Trophoblast cell (in vitro differentiated cells and primary cell): ENCODE measurements around the gene FGR.

Experiments
- DNase-seq, 2 donors: peaks; one replicate each; pipeline ENCODE4 v3.0.0-alpha.2; 2016
- H2AFZ ChIP-seq: 2 replicates; pipeline ENCODE4 v1.6.1; 2013; ENCODE audit warnings: low read length, moderate library complexity, mild to moderate bottlenecking; ENCODE audit not compliant: insufficient read depth, poor library complexity
- H2AK5ac ChIP-seq: 2 replicates; pipeline ENCODE4 v1.6.1; 2013; ENCODE audit warnings: mild to moderate bottlenecking, low read length
- H2BK120ac ChIP-seq: 2 replicates; pipeline ENCODE4 v1.6.1; 2013; ENCODE audit warnings: low read length, mild to moderate bottlenecking, moderate library complexity; ENCODE audit not compliant: insufficient read depth, poor library complexity
- H2BK12ac ChIP-seq: 2 replicates; pipeline ENCODE4 v1.6.1; 2013; ENCODE audit warnings: mild to moderate bottlenecking, low read length, moderate library complexity
- H2BK5ac ChIP-seq: 2 replicates; pipeline ENCODE4 v1.6.1; 2013; ENCODE audit warnings: low read length, low read depth, moderate library complexity, mild to moderate bottlenecking; ENCODE audit not compliant: poor library complexity
- H3K14ac ChIP-seq: 2 replicates; pipeline ENCODE4 v1.6.1; 2013; ENCODE audit warnings: mild to moderate bottlenecking, low read length
- H3K18ac ChIP-seq: 2 replicates; pipeline ENCODE4 v1.6.1; 2013; ENCODE audit warnings: mild to moderate bottlenecking, low read length
- H3K23ac ChIP-seq: 2 replicates; pipeline ENCODE4 v1.6.1; 2013; ENCODE audit warnings: low read length
- H3K27ac ChIP-seq: 2 replicates; pipeline ENCODE4 v1.5.1; 2013; ENCODE audit warnings: low read depth, mild to moderate bottlenecking, inconsistent platforms, low read length, moderate library complexity
- H3K27me3 ChIP-seq: 2 replicates; pipeline ENCODE4 v1.6.1; 2013; ENCODE audit warnings: inconsistent platforms, mild to moderate bottlenecking, low read length, moderate library complexity; ENCODE audit not compliant: insufficient read depth
- H3K36me3 ChIP-seq, 2 experiments: 1 replicate in 1 of 2; 2 replicates in 1 of 2; pipeline ENCODE4 v1.6.1; 2013; ENCODE audit warnings: low read length in 2 of 2, mild to moderate bottlenecking in 2 of 2, moderate library complexity in 1 of 2; ENCODE audit not compliant: insufficient read depth in 2 of 2, control insufficient read depth in 1 of 2
- H3K4ac ChIP-seq: 2 replicates; pipeline ENCODE4 v1.6.1; 2013; ENCODE audit warnings: low read depth, mild to moderate bottlenecking, low read length, moderate library complexity
- H3K4me1 ChIP-seq, 2 experiments: 1 replicate in 1 of 2; 2 replicates in 1 of 2; pipeline ENCODE4 v1.6.1; 2013; ENCODE audit warnings: low read length in 2 of 2, mild to moderate bottlenecking in 2 of 2, moderate library complexity in 1 of 2; ENCODE audit not compliant: insufficient read depth in 2 of 2, control insufficient read depth in 1 of 2
- H3K4me2 ChIP-seq: 2 replicates; pipeline ENCODE4 v1.6.1; 2013; ENCODE audit warnings: inconsistent platforms, mild to moderate bottlenecking, low read length, moderate library complexity
- H3K4me3 ChIP-seq: 2 replicates; pipeline ENCODE4 v1.5.1; 2013; ENCODE audit warnings: mild to moderate bottlenecking, low read depth, low read length, inconsistent platforms
- H3K79me1 ChIP-seq: one replicate; pipeline ENCODE4 v1.6.1; 2013; ENCODE audit warnings: low read length
- H3K79me2 ChIP-seq: 2 replicates; pipeline ENCODE4 v1.6.1; 2013; ENCODE audit warnings: low read length, mild to moderate bottlenecking; ENCODE audit not compliant: control insufficient read depth, insufficient read depth, poor library complexity
- H3K9ac ChIP-seq: 2 replicates; pipeline ENCODE4 v1.6.1; 2013; ENCODE audit warnings: mild to moderate bottlenecking, low read length
- H3K9me3 ChIP-seq: 2 replicates; pipeline ENCODE4 v1.6.1; 2013; ENCODE audit warnings: low read depth, mild to moderate bottlenecking, control low read depth, inconsistent platforms, low read length; ENCODE audit not compliant: insufficient read depth
- H4K12ac ChIP-seq: 2 replicates; pipeline ENCODE4 v1.6.1; 2013; ENCODE audit warnings: low read depth, mild to moderate bottlenecking, low read length, moderate library complexity
- H4K8ac ChIP-seq: 2 replicates; pipeline ENCODE4 v1.6.1; 2013; ENCODE audit warnings: low read depth, mild to moderate bottlenecking, low read length, moderate library complexity
- H4K91ac ChIP-seq: one replicate; pipeline ENCODE4 v1.6.1; 2013; ENCODE audit warnings: low read depth, mild to moderate bottlenecking, low read length, moderate library complexity
- WGBS: extraction: QIAGEN DNeasy Blood & Tissue Kit; methylation state at CpG from one replicate; pipeline ENCODE4 v1.1.7; 2013; ENCODE audit warnings: missing lambda C conversion rate; ENCODE audit not compliant: insufficient read length, insufficient coverage; ENCODE audit errors: extremely low coverage; 5-methylcytosine and 5-hydroxymethylcytosine counted together

Gene FGR

DNA sequence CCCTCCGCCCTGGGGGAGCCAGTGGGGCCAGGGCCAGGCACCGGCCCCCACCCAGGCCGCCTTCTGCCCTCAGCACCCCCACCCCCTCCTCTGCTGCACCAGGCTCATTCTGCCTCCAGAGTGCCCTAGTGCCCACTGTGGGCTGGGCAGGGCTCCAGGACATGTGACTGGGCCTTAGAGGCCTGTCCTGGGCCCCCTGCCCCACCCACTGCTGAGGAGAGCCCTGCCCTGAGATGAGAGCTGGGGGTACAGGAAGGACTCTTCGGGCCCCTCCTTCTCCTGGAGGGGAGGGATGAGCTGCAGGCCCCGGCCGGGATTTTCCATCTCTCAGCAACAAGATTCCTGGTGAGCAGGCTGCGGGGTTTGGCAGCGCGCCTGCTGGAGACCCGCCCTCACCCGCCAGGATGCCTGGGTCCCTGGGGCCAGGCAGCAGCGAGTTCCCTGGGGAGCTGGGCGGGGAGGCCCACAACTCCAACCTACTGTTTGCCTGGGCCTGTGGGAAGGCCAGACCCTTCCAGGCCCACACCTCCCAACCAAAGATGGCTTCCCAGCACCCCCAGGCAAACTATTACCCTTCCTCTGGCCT is 45.1 kb downstream of the FGR start:
- WGBS, result no CpG with 5 or more reads among the region's 13 CpGs
- H3K79me1 ChIP-seq, result peaks cover 15% of the 10 kb centered on the region
- no peak overlapping the region for H4K91ac ChIP-seq
- no peak overlapping the region for H2BK120ac ChIP-seq
- peaks cover 5% of the 10 kb centered on the region for H3K9me3 ChIP-seq
- no peak overlapping the region for H4K12ac ChIP-seq
- peaks cover 35% of the 10 kb centered on the region for H3K79me2 ChIP-seq
- peaks cover 42 to 51% of the 10 kb centered on the region in 2 experiments for H3K36me3 ChIP-seq
- no peak for DNase-seq
- no peaks in the 10 kb centered on the region for H3K27me3 ChIP-seq
- H3K4me2 ChIP-seq, result no peak overlapping the region
- H3K18ac ChIP-seq, result no peak overlapping the region
- no peak overlapping the region for H4K8ac ChIP-seq
- no peak overlapping the region for H2AFZ ChIP-seq
- no peak overlapping the region for H3K14ac ChIP-seq
- H3K4me3 ChIP-seq, result no peak overlapping the region
- H2BK5ac ChIP-seq, result no peak overlapping the region
- no peak overlapping the region for H2AK5ac ChIP-seq
- no peak overlapping the region for H3K27ac ChIP-seq
- no peak overlapping the region for H2BK12ac ChIP-seq
- peaks cover 20 to 26% of the 10 kb centered on the region in 2 experiments for H3K4me1 ChIP-seq
- no peak overlapping the region for H3K4ac ChIP-seq
- H3K23ac ChIP-seq, result no peak overlapping the region
- H3K9ac ChIP-seq, result no peak overlapping the region

DNA sequence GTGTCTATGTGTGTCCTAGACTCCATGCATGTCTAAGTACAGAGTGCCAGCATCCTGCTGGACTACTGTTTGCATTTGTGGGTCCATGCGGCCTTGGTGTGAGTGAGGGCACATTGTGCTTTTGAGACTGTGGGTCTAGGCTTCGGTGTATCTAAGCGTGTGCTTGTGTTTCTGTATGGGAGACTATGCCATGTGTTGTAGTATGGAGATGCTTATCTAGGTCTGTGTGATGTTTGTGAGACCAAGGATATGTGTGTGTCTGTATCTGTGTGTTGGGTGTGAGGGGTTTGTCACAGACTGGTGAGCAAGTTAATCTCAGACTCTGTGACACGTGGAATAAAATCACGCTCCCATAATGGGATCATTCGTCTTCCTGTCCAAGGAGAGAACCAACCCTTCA is 45.5 kb downstream of the FGR start:
- H3K4me2 ChIP-seq, result no peak overlapping the region
- no peak overlapping the region for H2BK5ac ChIP-seq
- H3K36me3 ChIP-seq, result peaks cover 42 to 51% of the 10 kb centered on the region in 2 experiments
- WGBS, result no CpG with 5 or more reads among the region's 6 CpGs
- H2BK120ac ChIP-seq, result no peak overlapping the region
- H3K18ac ChIP-seq, result no peak overlapping the region
- H2AK5ac ChIP-seq, result no peak overlapping the region
- no peak overlapping the region for H4K12ac ChIP-seq
- peak overlapping the region; percentile 55 for H3K23ac ChIP-seq
- H3K4me1 ChIP-seq, result peaks cover 15 to 21% of the 10 kb centered on the region in 2 experiments
- H3K4me3 ChIP-seq, result no peak overlapping the region
- H3K79me1 ChIP-seq, result peaks cover 12% of the 10 kb centered on the region
- H3K27me3 ChIP-seq, result no peaks in the 10 kb centered on the region
- no peak overlapping the region for H2BK12ac ChIP-seq
- no peak overlapping the region for H2AFZ ChIP-seq
- no peak overlapping the region for H3K14ac ChIP-seq
- no peak overlapping the region for H3K4ac ChIP-seq
- no peak overlapping the region for H4K91ac ChIP-seq
- peaks cover 5% of the 10 kb centered on the region for H3K9me3 ChIP-seq
- H3K9ac ChIP-seq, result peak overlapping the region; percentile 16
- no peak overlapping the region for H4K8ac ChIP-seq
- no peak overlapping the region for H3K27ac ChIP-seq
- H3K79me2 ChIP-seq, result peaks cover 30% of the 10 kb centered on the region
- no peak for DNase-seq

GRCh38 chr1:27588256-27589232 is 46.4 kb downstream of the FGR start:
- H3K36me3 ChIP-seq, result peaks cover 39 to 49% of the 10 kb centered on the region in 2 experiments
- H3K27me3 ChIP-seq, result no peaks in the 10 kb centered on the region
- peaks cover 23% of the 10 kb centered on the region for H3K79me2 ChIP-seq
- H2BK12ac ChIP-seq, result no peak overlapping the region
- H3K14ac ChIP-seq, result no peak overlapping the region
- no peak overlapping the region for H3K4me2 ChIP-seq
- H3K27ac ChIP-seq, result no peak overlapping the region
- peaks cover 5% of the 10 kb centered on the region for H3K9me3 ChIP-seq
- no peak overlapping the region for H2BK120ac ChIP-seq
- H2AFZ ChIP-seq, result no peak overlapping the region
- H3K4me1 ChIP-seq, result peaks cover 7 to 12% of the 10 kb centered on the region in 2 experiments
- H3K79me1 ChIP-seq, result peaks cover 4% of the 10 kb centered on the region
- no peak overlapping the region for H4K12ac ChIP-seq
- no peak overlapping the region for H3K18ac ChIP-seq
- no peak overlapping the region for H3K23ac ChIP-seq
- H2AK5ac ChIP-seq, result no peak overlapping the region
- H4K8ac ChIP-seq, result no peak overlapping the region
- DNase-seq, result no peak
- H4K91ac ChIP-seq, result no peak overlapping the region
- H3K4ac ChIP-seq, result peak overlapping the region; percentile 51
- H3K9ac ChIP-seq, result no peak overlapping the region
- no CpG with 5 or more reads among the region's 12 CpGs for WGBS
- no peak overlapping the region for H3K4me3 ChIP-seq
- no peak overlapping the region for H2BK5ac ChIP-seq

GRCh38 chr1:27585684-27586083 is 49.3 kb downstream of the FGR start:
- peak overlapping the region; percentile 31 for H3K4ac ChIP-seq
- H3K4me3 ChIP-seq, result no peak overlapping the region

More at GRCh38 chr1:27585684-27586083, 49.3 kb downstream of the FGR start:
- Histone ChIP-seq H3K9me3 (no peaks in the 10 kb centered on the region), H3K79me1 (no peaks in the 10 kb centered on the region), H3K27ac (no peak overlapping the region), H2BK12ac (no peak overlapping the region), H3K4me2 (no peak overlapping the region), H3K27me3 (no peaks in the 10 kb centered on the region), H4K8ac (no peak overlapping the region), H3K9ac (no peak overlapping the region), H3K18ac (no peak overlapping the region), H2AK5ac (no peak overlapping the region), H2AFZ (no peak overlapping the region), H3K79me2 (peaks cover 14% of the 10 kb centered on the region), H2BK120ac (no peak overlapping the region), H3K36me3 (peaks cover 40 to 43% of the 10 kb centered on the region in 2 experiments), H2BK5ac (no peak overlapping the region), H3K4me1 (peaks cover 2% of the 10 kb centered on the region in 2 experiments), H3K14ac (no peak overlapping the region), H4K91ac (no peak overlapping the region), H4K12ac (no peak overlapping the region), H3K23ac (no peak overlapping the region)
- no CpG with 5 or more reads among the region's 3 CpGs for WGBS
- DNase-seq, result no peak
